ENCODE results near the gene FAM227B. TPM values are rescaled to one million over a fixed set of nuclear protein-coding genes. Genes with fewer than 3 reads are reported as not detected.
A peak's percentile ranks its signal among the peaks of the same experiment; 100 is the strongest.

FAM227B gene
- total and polyA plus RNA-seq, 2 experiments from 2014 or later: 10.4 to 23.6 TPM

GRCh38 chr15:49506341-49506740 is 114.3 kb downstream of the FAM227B start:
- no peaks in the 10 kb centered on the region for H3K36me3 ChIP-seq
- H3K27me3 ChIP-seq: no peaks in the 10 kb centered on the region
- no peak for TF ChIP-seq CTCF (IDR thresholded peaks at IDR 0.05; ENCODE audit: low read depth, low read length)
- no peak overlapping the region for H3K4me3 ChIP-seq
- no peaks in the 10 kb centered on the region for H3K4me1 ChIP-seq (ENCODE audit: low read depth)
- DNase-seq (ENCODE audit: low read depth in 1 of 2, low spot score in 1 of 2): no peak
- H3K27ac ChIP-seq: no peak overlapping the region
- no peaks in the 10 kb centered on the region for H3K9me3 ChIP-seq (ENCODE audit: low read depth)

- H3K27ac ChIP-seq: no peak overlapping the region
- H3K4me1 ChIP-seq (ENCODE audit: low read depth): no peaks in the 10 kb centered on the region
- no peak for TF ChIP-seq CTCF (IDR thresholded peaks at IDR 0.05; ENCODE audit: low read depth, low read length)
- H3K27me3 ChIP-seq: no peaks in the 10 kb centered on the region
- no peaks in the 10 kb centered on the region for H3K9me3 ChIP-seq (ENCODE audit: low read depth)
- no peak for DNase-seq (ENCODE audit: low read depth in 1 of 2, low spot score in 1 of 2)
- no peak overlapping the region for H3K4me3 ChIP-seq
- no peaks in the 10 kb centered on the region for H3K36me3 ChIP-seq
Observed at GRCh38 chr15:49501586-49501985, 119.0 kb downstream of the FAM227B start.

GRCh38 chr15:49495993-49496753 is 124.4 kb downstream of the FAM227B start:
- no peaks in the 10 kb centered on the region for H3K4me1 ChIP-seq (ENCODE audit: low read depth)

GRCh38 chr15:49494842-49495241 is 125.8 kb downstream of the FAM227B start:
- no peaks in the 10 kb centered on the region for H3K4me1 ChIP-seq (ENCODE audit: low read depth)
- H3K9me3 ChIP-seq (ENCODE audit: low read depth): no peaks in the 10 kb centered on the region
- no peak for TF ChIP-seq CTCF (IDR thresholded peaks at IDR 0.05; ENCODE audit: low read depth, low read length)
- no peaks in the 10 kb centered on the region for H3K27me3 ChIP-seq
- DNase-seq (ENCODE audit: low read depth in 1 of 2, low spot score in 1 of 2): no peak
- no peak overlapping the region for H3K4me3 ChIP-seq
- no peak overlapping the region for H3K27ac ChIP-seq
- no peaks in the 10 kb centered on the region for H3K36me3 ChIP-seq

More at GRCh38 chr15:49495993-49496753, 124.4 kb downstream of the FAM227B start:
- no peak overlapping the region for H3K4me3 ChIP-seq
- DNase-seq (ENCODE audit: low read depth in 1 of 2, low spot score in 1 of 2): peak in 1 of 2 donors; percentile 67
- no peaks in the 10 kb centered on the region for H3K27me3 ChIP-seq
- no peak for TF ChIP-seq CTCF (IDR thresholded peaks at IDR 0.05; ENCODE audit: low read depth, low read length)
- H3K9me3 ChIP-seq (ENCODE audit: low read depth): no peaks in the 10 kb centered on the region
- H3K36me3 ChIP-seq: no peaks in the 10 kb centered on the region
- H3K27ac ChIP-seq: no peak overlapping the region

GRCh38 chr15:49492830-49493229 is 127.8 kb downstream of the FAM227B start:
- DNase-seq (ENCODE audit: low read depth in 1 of 2, low spot score in 1 of 2): peak in 1 of 2 donors; percentile 42
- Histone ChIP-seq H3K36me3 (no peaks in the 10 kb centered on the region), H3K4me3 (no peak overlapping the region), H3K27me3 (no peaks in the 10 kb centered on the region), H3K9me3 (ENCODE audit: low read depth) (no peaks in the 10 kb centered on the region), H3K27ac (no peak overlapping the region), H3K4me1 (ENCODE audit: low read depth) (no peaks in the 10 kb centered on the region)
- TF ChIP-seq CTCF (IDR thresholded peaks at IDR 0.05; ENCODE audit: low read depth, low read length): no peak
